HepG2 (cell line): ENCODE measurements around the gene TEKT2. TPM values are rescaled to one million over a fixed set of nuclear protein-coding genes. Genes with fewer than 3 reads are reported as not detected.
A peak's percentile ranks its signal among the peaks of the same experiment; 100 is the strongest.

Experiments
- ATAC-seq: fragments of 200-7000 bp; cut with Tn5 transposase; 3 replicates; pipeline ENCODE4 v1.9.1; 2020; ENCODE audit warnings: mild to moderate bottlenecking, moderate library complexity
- BruUV-seq: library from RNA; stranded (reverse); fragments of 400-500 nt; replicated peaks from 2 replicates; lab custom pipeline; 2021; lab: Mats Ljungman, UMichigan
- CTCF ChIA-PET: fragments of 300-600 bp; formaldehyde crosslinking; extraction: SDS; loops from one replicate; lab custom pipeline; 2021; ENCODE audit warnings: low total read pairs, inconsistent platforms, low intra/inter-chr PET ratio; lab: Yijun Ruan, JAX
- POLR2A ChIA-PET: fragments of 350-600 bp; sonication (Branson Sonifier 250); formaldehyde crosslinking; loops from one replicate; lab custom pipeline; 2020; ENCODE audit warnings: antibody characterized with exemption, inconsistent platforms; lab: Yijun Ruan, JAX
- DNase-seq: peaks from one replicate; pipeline ENCODE4 v3.0.0-alpha.2; 2015; ENCODE audit warnings: low spot score
- FAIRE-seq: peaks from 3 replicates; lab custom pipeline; 2011; peaks lifted over from hg19 to GRCh38; lab: Jason Lieb, UNC
- H2AFZ ChIP-seq: one replicate; pipeline ENCODE4 v1.6.1; 2011; ENCODE audit warnings: low read length, inconsistent platforms
- H3K27ac ChIP-seq: fragments of 300-600 bp; 3 replicates; pipeline ENCODE4 v1.8.0; 2011; ENCODE audit warnings: mixed run types, mild to moderate bottlenecking, mixed read lengths, low read length, inconsistent platforms; ENCODE audit not compliant: insufficient read depth; ENCODE audit errors: extremely low read length
- H3K27me3 ChIP-seq, 2 experiments: fragments of 200-600 bp in 1 of 2; 2 replicates in 1 of 2; 3 replicates in 1 of 2; pipeline versions ENCODE4 v1.6.0 to v1.8.0; 2011; ENCODE audit warnings: low read length in 2 of 2, mild to moderate bottlenecking in 2 of 2, moderate library complexity in 2 of 2, inconsistent platforms in 1 of 2; ENCODE audit not compliant: insufficient read depth in 2 of 2, control insufficient read depth in 1 of 2
- H3K36me3 ChIP-seq, 2 experiments: fragments of 200-600 bp in 1 of 2; replicated peaks in 1 of 2; 2 replicates in 1 of 2; 3 replicates in 1 of 2; pipeline versions ENCODE4 v1.5.1 to v1.8.0; 2011; ENCODE audit warnings: low read length in 2 of 2, inconsistent platforms in 1 of 2; ENCODE audit not compliant: insufficient read depth in 2 of 2, control insufficient read depth in 1 of 2
- H3K4me1 ChIP-seq: 2 replicates; pipeline ENCODE4 v1.5.1; 2012; ENCODE audit warnings: low read length, inconsistent platforms; ENCODE audit not compliant: insufficient read depth
- H3K4me2 ChIP-seq: 2 replicates; pipeline ENCODE4 v1.6.0; 2011; ENCODE audit warnings: low read depth, low read length, inconsistent platforms
- H3K4me3 ChIP-seq, 3 experiments: fragments of 200-600 bp in 1 of 3; sonication (generic), shearing (Covaris generic) in 1 of 3; replicated peaks in 1 of 3; 2 replicates each; pipeline ENCODE4 v1.5.1; 2011 to 2016; ENCODE audit warnings: low read length in 3 of 3, inconsistent platforms in 2 of 3, low read depth in 2 of 3, mild to moderate bottlenecking in 2 of 3, control low read depth in 1 of 3, mixed read lengths in 1 of 3; ENCODE audit not compliant: insufficient read depth in 1 of 3
- H3K79me2 ChIP-seq: one replicate; pipeline ENCODE4 v1.6.1; 2011; ENCODE audit warnings: low read length, inconsistent platforms; ENCODE audit not compliant: insufficient read depth
- H3K9ac ChIP-seq: 2 replicates; pipeline ENCODE4 v1.6.0; 2011; ENCODE audit warnings: mild to moderate bottlenecking, low read depth, low read length, inconsistent platforms; ENCODE audit not compliant: insufficient read depth
- H3K9me3 ChIP-seq: 2 replicates; pipeline ENCODE4 v1.5.1; 2012; ENCODE audit warnings: mild to moderate bottlenecking, low read length
- H4K20me1 ChIP-seq: 2 replicates; pipeline ENCODE4 v1.6.0; 2011; ENCODE audit warnings: inconsistent platforms, mild to moderate bottlenecking, low read length, moderate library complexity; ENCODE audit not compliant: insufficient read depth
- CC2D1A ChIP-seq: sonication (generic); formaldehyde crosslinking; IDR thresholded peaks from 2 replicates; pipeline ENCODE4 v1.8.1; 2023; ENCODE audit warnings: mild to moderate bottlenecking, missing genetic modification reagents
- CEBPG ChIP-seq: IDR thresholded peaks from 2 replicates; pipeline ENCODE4 v1.6.1; 2016
- CHD2 ChIP-seq: IDR thresholded peaks from 2 replicates; pipeline ENCODE4 v1.6.1; 2011; ENCODE audit warnings: low read depth, low read length, improper control_type of control experiment
- CREB3 ChIP-seq: sonication (generic); formaldehyde crosslinking; IDR thresholded peaks from 2 replicates; pipeline ENCODE4 v1.5.0; 2020; ENCODE audit warnings: missing genetic modification reagents
- FIP1L1 ChIP-seq: fragments of 200-400 bp; formaldehyde crosslinking; IDR thresholded peaks from 2 replicates; pipeline ENCODE4 v1.6.1; 2018; ENCODE audit warnings: low read depth, mild to moderate bottlenecking, low read length, moderate library complexity, borderline replicate concordance; ENCODE audit not compliant: insufficient read depth
- FLYWCH1 ChIP-seq: sonication (generic); formaldehyde crosslinking; IDR thresholded peaks from 2 replicates; pipeline ENCODE4 v1.8.1; 2023; ENCODE audit warnings: mild to moderate bottlenecking, missing genetic modification reagents
- HDAC1 ChIP-seq: sonication (generic); formaldehyde crosslinking; IDR thresholded peaks from 2 replicates; pipeline ENCODE4 v1.5.1; 2020; ENCODE audit warnings: mild to moderate bottlenecking, missing genetic modification reagents
- HNF4A ChIP-seq: sonication (generic); formaldehyde crosslinking; IDR thresholded peaks from 2 replicates; pipeline ENCODE4 v1.4.0; 2020; ENCODE audit warnings: missing genetic modification reagents
- HOXD1 ChIP-seq: sonication (generic); formaldehyde crosslinking; IDR thresholded peaks from 2 replicates; pipeline ENCODE4 v1.5.0; 2020; ENCODE audit warnings: missing genetic modification reagents
- KAT7 ChIP-seq: IDR thresholded peaks from 2 replicates; pipeline ENCODE4 v1.6.1; 2018; ENCODE audit warnings: borderline replicate concordance, missing compliant biosample characterization
- NFYB ChIP-seq: sonication (generic); formaldehyde crosslinking; IDR thresholded peaks from 2 replicates; pipeline ENCODE4 v1.4.0; 2020; ENCODE audit warnings: missing genetic modification reagents
- NR2C2 ChIP-seq: sonication (generic); formaldehyde crosslinking; IDR thresholded peaks from 2 replicates; pipeline ENCODE4 v1.4.0; 2020; ENCODE audit warnings: missing genetic modification reagents, mild to moderate bottlenecking, moderate library complexity, borderline replicate concordance
- PRPF4 ChIP-seq: fragments of 200-400 bp; formaldehyde crosslinking; IDR thresholded peaks from 2 replicates; pipeline ENCODE4 v1.6.1; 2016; ENCODE audit warnings: low read length, low read depth; ENCODE audit not compliant: poor library complexity, severe bottlenecking
- RBM22 ChIP-seq: fragments of 200-400 bp; formaldehyde crosslinking; optimal IDR thresholded peaks from 2 replicates; pipeline ENCODE3; 2017; ENCODE audit warnings: mild to moderate bottlenecking, low read length, moderate library complexity
- TFE3 ChIP-seq: IDR thresholded peaks from 2 replicates; pipeline ENCODE4 v1.6.1; 2016
- ZBTB49 ChIP-seq: sonication (generic); formaldehyde crosslinking; IDR thresholded peaks from 2 replicates; pipeline ENCODE4 v1.4.0; 2020; ENCODE audit warnings: missing genetic modification reagents, borderline replicate concordance
- ZNF10 ChIP-seq: sonication (generic); formaldehyde crosslinking; IDR thresholded peaks from 2 replicates; pipeline ENCODE4 v1.4.0; 2020; ENCODE audit warnings: mild to moderate bottlenecking, low read depth, missing genetic modification reagents, borderline replicate concordance
- ZNF263 ChIP-seq: sonication (generic); formaldehyde crosslinking; IDR thresholded peaks from 2 replicates; pipeline ENCODE4 v1.4.0; 2020; ENCODE audit warnings: missing genetic modification reagents
- ZNF296 ChIP-seq: sonication (generic); formaldehyde crosslinking; conservative IDR thresholded peaks from 2 replicates; pipeline ENCODE4 v1.5.0; 2020; ENCODE audit warnings: mild to moderate bottlenecking, missing genetic modification reagents
- ZNF501 ChIP-seq: sonication (generic); formaldehyde crosslinking; IDR thresholded peaks from 2 replicates; pipeline ENCODE4 v1.5.1; 2020; ENCODE audit warnings: mild to moderate bottlenecking, moderate library complexity, missing genetic modification reagents
- WGBS: methylation state at CpG from one replicate; pipeline ENCODE4 v1.1.6; 2017; ENCODE audit warnings: low lambda C conversion rate; 5-methylcytosine and 5-hydroxymethylcytosine counted together
- in situ Hi-C: cut with HindIII; loops from 2 replicates; pipeline ENCODE4 v1.10.0; 2017; ENCODE audit warnings: low pct_unique_long_range_greater_than_20kb; ENCODE audit not compliant: extremely low pct_ligation_motif_present
- intact Hi-C: fragments of 100-400 bp; cut with micrococcal nuclease; formaldehyde crosslinking; loops from one replicate; pipeline ENCODE4 v1.10.0; 2022; ENCODE audit not compliant: unreplicated experiment
- polyA plus RNA-seq, 8 experiments: library from polyadenylated mRNA; depleted of rRNA in 3 of 8; stranded (reverse) in 7 of 8; unstranded in 1 of 8; fragments of >200 nt; fragmentation: Illumina TruSeq in 4 of 8; extraction: Trizol in 4 of 8; gene quantifications; 2 replicates each; pipeline versions ENCODE4 v1.2.1 to v1.2.3, GENCODE V29; 2011 to 2016; ENCODE audit warnings: low read depth in 4 of 8, missing spikeins in 1 of 8, mixed read lengths in 1 of 8; ENCODE audit not compliant: insufficient read depth in 1 of 8
- total RNA-seq, 5 experiments: library from RNA; depleted of rRNA; stranded (reverse); fragments of >200 nt; fragmentation: Illumina TruSeq; extraction: Trizol; gene quantifications; 2 replicates each; pipeline ENCODE4 v1.2.3, GENCODE V29; 2016; ENCODE audit warnings: low read depth in 1 of 5

TEKT2 gene
- total and polyA plus RNA-seq, 2 of the 13 experiments (the other 11 are each of a cell fraction or from before 2014, with no cell fraction given), result 0.31 to 0.38 TPM

- TF ChIP-seq ZBTB49, result no peak
- TF ChIP-seq HNF4A (CRISPR knock-in tag), result peak; percentile 47; the same call in 1 of the 2 replicates
Observed at GRCh38 chr1:36106269-36106668, 22.4 kb downstream of the TEKT2 start (continued).

GRCh38 chr1:36107394-36107793, 23.5 kb downstream of the TEKT2 start:
- ChIA-PET POLR2A (interaction anchor here (1.9 kb wide), 1 partner anchor 7 kb away, joined by 7 read pairs; no protein-coding TSS in a partner anchor), CTCF (no interaction called here)
- no peak for FAIRE-seq

More at GRCh38 chr1:36107394-36107793, 23.5 kb downstream of the TEKT2 start:
- Histone ChIP-seq H3K79me2 (no peaks in the 10 kb centered on the region), H3K4me3 (no peak overlapping the region), H3K27me3 (peaks cover 4 to 24% of the 10 kb centered on the region in 2 experiments; a peak in 4 of 5 replicates), H3K36me3 (no peaks in the 10 kb centered on the region)
- WGBS, result 55% methylated on average over 9 of the region's 9 CpGs
- no peak for ATAC-seq
- TF ChIP-seq RBM22 (no peak), NFYB (CRISPR knock-in tag) (no peak), NR2C2 (no peak), CHD2 (no peak), FIP1L1 (no peak), ZNF263 (no peak), ZNF296 (CRISPR knock-in tag) (no peak), KAT7 (no peak), PRPF4 (no peak), CC2D1A (CRISPR knock-in tag) (no peak), FLYWCH1 (no peak), HOXD1 (CRISPR knock-in tag) (no peak), ZNF501 (CRISPR knock-in tag) (no peak), HDAC1 (CRISPR knock-in tag) (no peak), TFE3 (CRISPR knock-in tag) (no peak), CEBPG (CRISPR knock-in tag) (no peak), ZNF10 (CRISPR knock-in tag) (no peak), CREB3 (CRISPR knock-in tag) (no peak)
- TF ChIP-seq, all 625 proteins: peak for 0
- no TSS peak for BruUV-seq
- no peak overlapping the region for H2AFZ ChIP-seq
- H3K4me1 ChIP-seq, result peaks cover 32% of the 10 kb centered on the region
- in situ Hi-C loops, result no loop called here
- no peak for DNase-seq
- H4K20me1 ChIP-seq, result no peaks in the 10 kb centered on the region
- no peaks in the 10 kb centered on the region for H3K9me3 ChIP-seq
- intact Hi-C loops, result no loop called here
- no peak overlapping the region for H3K4me2 ChIP-seq
- no peak overlapping the region for H3K9ac ChIP-seq
- no peak overlapping the region for H3K27ac ChIP-seq
